Subcutaneous abdominal adipose tissue (tissue), 5 donors: Measurements from ENCODE around the gene U2AF2.

Experiments
- H3K27ac ChIP-seq: one replicate; pipeline ENCODE4 v1.7.0; 2013; ENCODE audit warnings: low read depth, mild to moderate bottlenecking, inconsistent platforms, low read length, moderate library complexity
- H3K27me3 ChIP-seq, 5 donors: one replicate each; pipeline ENCODE4 v1.7.0; 2013; ENCODE audit warnings: low read length in 5 of 5, inconsistent platforms in 1 of 5; ENCODE audit not compliant: control insufficient read depth in 5 of 5, insufficient read depth in 4 of 5
- H3K36me3 ChIP-seq, 5 donors: one replicate each; pipeline ENCODE4 v1.7.0; 2013; ENCODE audit warnings: low read length in 5 of 5; ENCODE audit not compliant: control insufficient read depth in 5 of 5, insufficient read depth in 5 of 5
- H3K4me1 ChIP-seq, 5 donors: one replicate each; pipeline ENCODE4 v1.7.0; 2013; ENCODE audit warnings: low read length in 5 of 5, mild to moderate bottlenecking in 3 of 5, moderate library complexity in 1 of 5; ENCODE audit not compliant: control insufficient read depth in 5 of 5, insufficient read depth in 5 of 5
- H3K4me3 ChIP-seq, 5 donors: one replicate each; pipeline ENCODE4 v1.7.0; 2013; ENCODE audit warnings: low read length in 5 of 5, low read depth in 1 of 5
- H3K9ac ChIP-seq, 5 donors: one replicate each; pipeline ENCODE4 v1.7.0; 2013; ENCODE audit warnings: low read length in 5 of 5, mild to moderate bottlenecking in 4 of 5, moderate library complexity in 3 of 5
- H3K9me3 ChIP-seq, 5 donors: one replicate each; pipeline ENCODE4 v1.7.0; 2013; ENCODE audit warnings: low read length in 5 of 5; ENCODE audit not compliant: control insufficient read depth in 5 of 5
- donor health status: healthy.
- donor health status: healthy.
- donor health status: healthy.
- donor health status: healthy.
- donor health status: healthy.

Gene U2AF2

GRCh38 chr19:55694241-55694655 is 39.4 kb downstream of the U2AF2 start:
- H3K27me3 ChIP-seq = no peaks in the 10 kb centered on the region
- H3K9ac ChIP-seq = no peak overlapping the region
- peaks cover 0 to 95% (median 82%) of the 10 kb centered on the region in 5 donors for H3K36me3 ChIP-seq
- H3K27ac ChIP-seq = no peak overlapping the region
- peaks cover 0 to 2% (median 0%) of the 10 kb centered on the region in 5 donors for H3K4me1 ChIP-seq
- no peak overlapping the region for H3K4me3 ChIP-seq
- H3K9me3 ChIP-seq = no peaks in the 10 kb centered on the region

- Histone ChIP-seq H3K4me3 (no peak overlapping the region), H3K27ac (no peak overlapping the region), H3K9me3 (no peaks in the 10 kb centered on the region), H3K27me3 (no peaks in the 10 kb centered on the region), H3K4me1 (peaks cover 0 to 2% (median 0%) of the 10 kb centered on the region in 5 donors), H3K9ac (no peak overlapping the region), H3K36me3 (peaks cover 0 to 92% (median 79%) of the 10 kb centered on the region in 5 donors)
These were observed 40.0 kb downstream of the U2AF2 start for GRCh38 chr19:55694656-55695491.

- H3K27me3 ChIP-seq = no peaks in the 10 kb centered on the region
- H3K4me3 ChIP-seq = no peak overlapping the region
- peaks cover 0 to 88% (median 76%) of the 10 kb centered on the region in 5 donors for H3K36me3 ChIP-seq
- H3K9me3 ChIP-seq = no peaks in the 10 kb centered on the region
- H3K4me1 ChIP-seq = peaks cover 0 to 2% (median 0%) of the 10 kb centered on the region in 5 donors
- H3K27ac ChIP-seq = no peak overlapping the region
- no peak overlapping the region for H3K9ac ChIP-seq
These were observed 40.9 kb downstream of the U2AF2 start for GRCh38 chr19:55695511-55696290.

GRCh38 chr19:55696301-55697068 is 41.6 kb downstream of the U2AF2 start:
- H3K9ac ChIP-seq = no peak overlapping the region
- peaks cover 0 to 83% (median 72%) of the 10 kb centered on the region in 5 donors for H3K36me3 ChIP-seq
- no peak overlapping the region for H3K27ac ChIP-seq
- H3K4me1 ChIP-seq = peaks cover 0 to 2% (median 0%) of the 10 kb centered on the region in 5 donors
- H3K9me3 ChIP-seq = no peaks in the 10 kb centered on the region
- H3K4me3 ChIP-seq = no peak overlapping the region
- H3K27me3 ChIP-seq = no peaks in the 10 kb centered on the region

DNA sequence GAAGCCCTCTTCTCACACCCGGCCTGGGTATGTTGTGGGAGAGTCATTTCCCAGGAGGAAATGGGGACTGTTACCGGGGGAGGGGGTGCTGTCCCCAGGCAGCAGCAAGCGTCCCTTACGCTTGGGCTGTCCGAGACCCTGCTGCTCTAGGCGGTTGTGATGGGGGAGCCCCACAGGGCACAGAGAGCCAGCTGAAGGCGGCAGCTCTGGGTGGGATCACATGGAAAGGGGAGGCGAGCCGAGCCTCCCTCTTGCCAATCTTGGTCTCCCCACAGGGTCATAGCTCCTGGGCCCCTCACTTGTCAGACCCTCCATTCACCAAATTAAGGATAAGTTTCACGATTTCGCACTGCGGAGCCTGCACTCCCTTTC is 42.2 kb downstream of the U2AF2 start:
- H3K27ac ChIP-seq = no peak overlapping the region
- H3K27me3 ChIP-seq = no peaks in the 10 kb centered on the region
- H3K9ac ChIP-seq = no peak overlapping the region
- peaks cover 0 to 78% (median 67%) of the 10 kb centered on the region in 5 donors for H3K36me3 ChIP-seq
- peaks cover 0 to 2% (median 0%) of the 10 kb centered on the region in 5 donors for H3K4me1 ChIP-seq
- no peak overlapping the region for H3K4me3 ChIP-seq
- H3K9me3 ChIP-seq = no peaks in the 10 kb centered on the region

GRCh38 chr19:55697698-55698097 is 42.9 kb downstream of the U2AF2 start:
- H3K4me1 ChIP-seq = peaks cover 0 to 2% (median 0%) of the 10 kb centered on the region in 5 donors
- H3K9ac ChIP-seq = no peak overlapping the region
- H3K27ac ChIP-seq = no peak overlapping the region
- H3K27me3 ChIP-seq = no peaks in the 10 kb centered on the region
- H3K36me3 ChIP-seq = peaks cover 0 to 72% (median 61%) of the 10 kb centered on the region in 5 donors
- H3K9me3 ChIP-seq = no peaks in the 10 kb centered on the region
- H3K4me3 ChIP-seq = no peak overlapping the region

DNA sequence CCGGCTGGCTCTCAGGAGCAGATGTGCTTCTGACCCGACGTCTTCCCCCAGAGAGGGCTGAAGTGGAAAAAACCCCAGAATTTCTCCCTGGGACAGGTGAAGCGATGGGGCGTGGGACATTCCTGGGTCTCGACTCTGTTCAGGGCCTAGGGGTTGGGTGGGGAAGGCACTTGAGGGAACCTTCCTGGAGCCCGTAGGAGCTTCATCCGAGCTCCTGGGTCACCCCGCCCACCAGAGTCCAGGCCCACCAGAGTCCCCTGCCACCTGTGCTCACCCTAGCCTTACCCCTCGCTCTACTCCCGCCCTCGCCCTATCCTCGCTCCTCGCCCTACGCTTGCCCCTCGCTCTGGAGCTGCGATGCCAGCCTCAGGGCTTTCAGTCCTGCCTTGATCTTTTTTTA is 43.4 kb downstream of the U2AF2 start:
- Histone ChIP-seq H3K36me3 (peaks cover 0 to 67% (median 55%) of the 10 kb centered on the region in 5 donors), H3K4me1 (peaks cover 0 to 2% (median 0%) of the 10 kb centered on the region in 5 donors), H3K9me3 (no peaks in the 10 kb centered on the region), H3K27ac (no peak overlapping the region), H3K27me3 (no peaks in the 10 kb centered on the region), H3K4me3 (no peak overlapping the region), H3K9ac (no peak overlapping the region)

DNA sequence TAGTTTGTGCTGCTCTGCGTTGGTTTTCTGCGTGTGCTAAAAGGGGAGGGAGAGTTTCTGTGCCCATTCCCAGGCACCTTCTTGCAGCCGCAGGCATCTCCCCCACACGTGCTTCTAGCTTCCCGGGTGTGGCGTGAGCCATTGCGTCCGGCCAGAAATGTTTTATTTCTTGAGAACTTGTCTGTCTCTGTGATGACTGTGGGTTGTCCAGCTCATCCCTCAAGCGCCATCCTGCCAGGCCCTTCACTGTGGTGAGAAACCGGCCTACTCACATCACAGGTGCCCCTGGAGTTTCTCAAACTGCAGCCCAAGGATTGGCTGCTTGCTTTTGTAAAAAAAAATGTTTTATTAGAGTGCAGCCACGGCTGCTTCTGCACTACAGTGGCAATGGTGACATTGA is 44.4 kb downstream of the U2AF2 start:
- H3K36me3 ChIP-seq = peaks cover 0 to 57% (median 48%) of the 10 kb centered on the region in 5 donors
- H3K27ac ChIP-seq = no peak overlapping the region
- H3K4me1 ChIP-seq = peaks cover 0 to 4% (median 2%) of the 10 kb centered on the region in 5 donors
- peaks cover 0 to 3% (median 0%) of the 10 kb centered on the region in 5 donors for H3K9me3 ChIP-seq
- H3K4me3 ChIP-seq = no peak overlapping the region
- H3K9ac ChIP-seq = no peak overlapping the region
- H3K27me3 ChIP-seq = no peaks in the 10 kb centered on the region

DNA sequence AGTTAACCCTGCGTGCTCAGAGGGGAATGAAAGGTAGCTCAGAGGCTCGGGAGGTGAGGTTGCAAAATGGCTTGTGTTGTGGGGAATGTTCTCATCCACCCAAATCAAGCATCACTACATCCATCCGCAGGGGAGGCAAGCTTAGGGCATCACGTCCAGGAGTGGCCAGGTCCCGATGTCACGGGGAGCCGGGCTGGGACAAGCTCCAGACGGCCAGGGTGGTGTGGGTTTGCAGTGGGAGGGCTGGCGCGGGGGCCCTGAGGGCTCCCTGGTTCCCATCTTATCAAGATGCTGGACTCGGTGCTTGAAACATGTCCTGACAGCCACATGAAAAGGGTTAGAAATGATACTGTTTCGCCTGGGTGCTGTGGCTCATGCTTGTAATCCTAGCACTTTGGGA is 46.0 kb downstream of the U2AF2 start:
- Histone ChIP-seq H3K4me1 (peaks cover 0 to 4% (median 0%) of the 10 kb centered on the region in 5 donors), H3K4me3 (no peak overlapping the region), H3K9me3 (peaks cover 0 to 3% (median 0%) of the 10 kb centered on the region in 5 donors), H3K27ac (no peak overlapping the region), H3K9ac (no peak overlapping the region), H3K36me3 (peaks cover 0 to 47% (median 32%) of the 10 kb centered on the region in 5 donors), H3K27me3 (no peaks in the 10 kb centered on the region)
